K562 (cell line): Measurements from ENCODE around the gene LRRTM2. TPM values are rescaled to one million over a fixed set of nuclear protein-coding genes. Genes with fewer than 3 reads are reported as not detected.

Experiments
- ATAC-seq: fragments of 200-7000 bp; cut with Tn5 transposase; 3 replicates; pipeline ENCODE4 v1.9.1; 2020; ENCODE audit warnings: moderate library complexity
- BruUV-seq: library from RNA; stranded (reverse); fragments of 400-500 nt; replicated peaks from 2 replicates; lab custom pipeline; 2021; lab: Mats Ljungman, UMichigan
- CTCF ChIA-PET: fragments of 300-600 bp; formaldehyde crosslinking; extraction: SDS; loops from one replicate; lab custom pipeline; 2021; ENCODE audit warnings: low intra/inter-chr PET ratio; lab: Yijun Ruan, JAX
- POLR2A ChIA-PET: fragments of 300-600, 350-650 bp; sonication (Branson Sonifier 250); formaldehyde crosslinking; extraction: SDS; loops from one replicate; lab custom pipeline; 2021; ENCODE audit warnings: antibody characterized with exemption, inconsistent platforms; lab: Yijun Ruan, JAX
- DNase-seq, 4 experiments: peaks; one replicate each; pipeline versions ENCODE4 v3.0.0 to v3.0.0-alpha.2; 2011 to 2018; ENCODE audit warnings: low spot score in 3 of 4, mixed read lengths in 3 of 4; ENCODE audit errors: extremely low read depth in 1 of 4
- FAIRE-seq: peaks from 2 replicates; lab custom pipeline; 2011; peaks lifted over from hg19 to GRCh38; lab: Jason Lieb, UNC
- H2AFZ ChIP-seq: 2 replicates; pipeline ENCODE4 v1.6.0; 2011; ENCODE audit warnings: low read depth, low read length, control low read depth, inconsistent platforms
- H3K27ac ChIP-seq: fragments of 200-600 bp; 3 replicates; pipeline ENCODE4 v1.8.0; 2011; ENCODE audit warnings: low read depth, mild to moderate bottlenecking, control low read depth, inconsistent platforms, low read length, moderate library complexity, mixed read lengths; ENCODE audit errors: extremely low read depth
- H3K27me3 ChIP-seq, 2 experiments: fragments of 300-600 bp in 1 of 2; 2 replicates in 1 of 2; 3 replicates in 1 of 2; pipeline versions ENCODE4 v1.6.0 to v1.8.0; 2011; ENCODE audit warnings: inconsistent platforms in 2 of 2, low read length in 2 of 2, mild to moderate bottlenecking in 1 of 2, mixed read lengths in 1 of 2, moderate library complexity in 1 of 2; ENCODE audit not compliant: control insufficient read depth in 2 of 2, insufficient read depth in 2 of 2
- H3K36me3 ChIP-seq: fragments of 300-600 bp; 3 replicates; pipeline ENCODE4 v1.8.0; 2011; ENCODE audit warnings: mild to moderate bottlenecking, low read length, inconsistent platforms; ENCODE audit not compliant: control insufficient read depth, insufficient read depth
- H3K4me1 ChIP-seq, 2 experiments: fragments of 200-600 bp in 1 of 2; replicated peaks in 1 of 2; 2 replicates in 1 of 2; 3 replicates in 1 of 2; pipeline versions ENCODE4 v1.5.1 to v1.8.0; 2011; ENCODE audit warnings: inconsistent platforms in 2 of 2, low read length in 2 of 2, mild to moderate bottlenecking in 1 of 2, mixed read lengths in 1 of 2, moderate library complexity in 1 of 2; ENCODE audit not compliant: control insufficient read depth in 2 of 2, insufficient read depth in 2 of 2
- H3K4me2 ChIP-seq: 2 replicates; pipeline ENCODE4 v1.6.1; 2011; ENCODE audit warnings: low read length, control low read depth, inconsistent platforms, mixed read lengths; ENCODE audit not compliant: insufficient read depth
- H3K4me3 ChIP-seq: fragments of 200-600 bp; sonication (generic), shearing (Covaris generic); 2 replicates; pipeline ENCODE4 v1.5.1; 2016; ENCODE audit warnings: control low read depth, inconsistent platforms
- H3K79me2 ChIP-seq: fragments of 200-600 bp; 3 replicates; pipeline ENCODE4 v1.8.0; 2011; ENCODE audit warnings: low read length, inconsistent platforms; ENCODE audit not compliant: control insufficient read depth, insufficient read depth
- H3K9ac ChIP-seq, 2 experiments: 2 replicates each; pipeline versions ENCODE4 v1.6.0 to v1.6.1; 2011; ENCODE audit warnings: low read depth in 2 of 2, low read length in 2 of 2, control low read depth in 1 of 2, inconsistent platforms in 1 of 2, mild to moderate bottlenecking in 1 of 2, mixed read lengths in 1 of 2; ENCODE audit not compliant: insufficient read depth in 1 of 2
- H3K9me1 ChIP-seq: one replicate; pipeline ENCODE4 v1.6.0; 2011; ENCODE audit warnings: inconsistent platforms, mild to moderate bottlenecking, low read length, moderate library complexity; ENCODE audit not compliant: control insufficient read depth, insufficient read depth
- H3K9me3 ChIP-seq: replicated peaks from 2 replicates; pipeline ENCODE4 v1.5.1; 2011; ENCODE audit warnings: low read depth, low read length, inconsistent platforms; ENCODE audit not compliant: control insufficient read depth, insufficient read depth
- H4K20me1 ChIP-seq: replicated peaks from 2 replicates; pipeline ENCODE4 v1.6.1; 2011; ENCODE audit warnings: low read length, inconsistent platforms, mixed read lengths; ENCODE audit not compliant: control insufficient read depth, insufficient read depth
- ADNP ChIP-seq: fragments of 200-800 bp; sonication (Bioruptor generic); IDR thresholded peaks from 2 replicates; pipeline ENCODE4 v1.6.1; 2016; ENCODE audit warnings: missing genetic modification characterization, missing compliant biosample characterization
- ETV6 ChIP-seq, 3 experiments: fragments of 150-350 bp in 1 of 3; sonication (generic) in 1 of 3; formaldehyde crosslinking in 1 of 3; IDR thresholded peaks; 2 replicates each; pipeline versions ENCODE4 v1.6.1 to v1.8.0; 2014 to 2022; ENCODE audit warnings: borderline replicate concordance in 2 of 3, low read depth in 2 of 3, antibody characterized with exemption in 1 of 3, low read length in 1 of 3, mild to moderate bottlenecking in 1 of 3, missing genetic modification reagents in 1 of 3
- KLF13 ChIP-seq: fragments of 450-650 bp; IDR thresholded peaks from 2 replicates; pipeline ENCODE4 v1.6.1; 2016; ENCODE audit warnings: missing genetic modification characterization, low read depth, mild to moderate bottlenecking, missing compliant biosample characterization, moderate library complexity, borderline replicate concordance
- MIER1 ChIP-seq: fragments of 450-650 bp; IDR thresholded peaks from 2 replicates; pipeline ENCODE4 v1.6.1; 2016; ENCODE audit warnings: antibody characterized with exemption, mild to moderate bottlenecking, low read depth
- PHB ChIP-seq: fragments of 250-450 bp; sonication (Bioruptor Pico); IDR thresholded peaks from 2 replicates; pipeline ENCODE4 v1.5.0; 2021
- SMC3 ChIP-seq: conservative IDR thresholded peaks from 2 replicates; pipeline ENCODE4 v1.6.1; 2011; ENCODE audit warnings: low read depth, low read length, improper control_type of control experiment; ENCODE audit not compliant: insufficient read depth
- ZFX ChIP-seq: sonication (generic); formaldehyde crosslinking; IDR thresholded peaks from 2 replicates; pipeline ENCODE4 v1.8.0; 2022; ENCODE audit warnings: mild to moderate bottlenecking, missing genetic modification reagents, moderate library complexity
- ZKSCAN1 ChIP-seq: fragments of 150-350 bp; IDR thresholded peaks from 2 replicates; pipeline ENCODE4 v1.6.1; 2016; ENCODE audit warnings: low read depth, low read length
- WGBS: fragments of 100-300 bp; shearing (Covaris generic); methylation state at CpG from one replicate; pipeline ENCODE4 v1.1.6; 2016; ENCODE audit warnings: low coverage, mixed read lengths; ENCODE audit not compliant: insufficient coverage; ENCODE audit errors: missing lambda C conversion rate; 5-methylcytosine and 5-hydroxymethylcytosine counted together
- in situ Hi-C: fragments of 300-500 bp; cut with MboI; formaldehyde crosslinking; loops from 4 replicates; pipeline ENCODE4 v1.15.0; 2018; ENCODE audit warnings: inconsistent platforms, mixed read lengths
- intact Hi-C: fragments of 100-400 bp; cut with micrococcal nuclease; formaldehyde crosslinking; loops from 2 replicates; pipeline ENCODE4 v1.14.2; 2022
- polyA plus RNA-seq, 8 experiments: library from polyadenylated mRNA; depleted of rRNA in 4 of 8; stranded (reverse) in 5 of 8; unstranded in 3 of 8; fragments of >200 nt; fragmentation: Nextera tagmentation in 2 of 8; fragmentation: Illumina TruSeq in 1 of 8; extraction: Ambion mirVana in 2 of 8; extraction: Trizol in 1 of 8; gene quantifications; 2 replicates each; pipeline versions ENCODE4 v1.2.1 to v1.2.3, GENCODE V29; 2011 to 2014; ENCODE audit warnings: inconsistent platforms in 1 of 8, missing spikeins in 1 of 8
- total RNA-seq, 7 experiments: library from RNA; depleted of rRNA in 6 of 7; stranded (reverse); fragments of >200 nt in 6 of 7; fragmentation: Illumina TruSeq in 2 of 7; extraction: Trizol in 2 of 7; gene quantifications; 2 replicates each; pipeline versions ENCODE4 v1.2.1 to v1.2.3, GENCODE V29; 2011 to 2021; ENCODE audit warnings: low replicate concordance in 1 of 7
- TF ChIP-seq, protein P1 (sequence below): sonication (generic); formaldehyde crosslinking; IDR thresholded peaks from 2 replicates; pipeline ENCODE4 v1.8.0; 2023; ENCODE audit warnings: missing genetic modification reagents, mild to moderate bottlenecking, borderline replicate concordance
- TF ChIP-seq, protein P2 (sequence below): sonication (generic); formaldehyde crosslinking; IDR thresholded peaks from 2 replicates; pipeline ENCODE4 v1.8.1; 2022; ENCODE audit warnings: missing genetic modification reagents
- TF ChIP-seq, protein P3 (sequence below), 3 experiments: fragments of 200-800 bp in 1 of 3; sonication (Bioruptor generic) in 1 of 3; sonication (generic) in 1 of 3; formaldehyde crosslinking in 1 of 3; IDR thresholded peaks; 2 replicates each; pipeline versions ENCODE4 v1.6.1 to v1.8.0; 2016 to 2022; ENCODE audit warnings: mild to moderate bottlenecking in 2 of 3, missing compliant biosample characterization in 2 of 3, missing genetic modification characterization in 2 of 3, missing genetic modification reagents in 1 of 3

Gene LRRTM2
- total and polyA plus RNA-seq, 9 of the 15 experiments (the other 6 are each of a cell fraction or from before 2014, with no cell fraction given), result under 0.01 to 0.07 (median 0.03) TPM; not detected in 4

DNA sequence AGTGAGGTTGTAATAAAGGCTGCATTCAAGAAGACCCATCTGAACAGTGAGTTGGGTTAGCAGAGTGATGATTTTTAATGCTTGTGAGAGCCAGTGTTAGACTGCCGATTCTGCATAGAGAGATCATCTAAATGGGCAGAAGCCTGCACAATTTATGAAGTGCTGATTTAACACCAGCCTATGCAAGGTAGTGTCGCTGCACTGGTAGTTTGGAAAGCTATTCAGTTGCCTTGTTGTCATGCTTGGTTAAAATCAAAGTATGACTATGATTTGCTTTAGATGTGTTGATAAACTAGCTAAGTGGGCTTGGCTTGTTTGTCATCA, 379 bp upstream of the LRRTM2 start:
- Histone ChIP-seq H2AFZ (no peak overlapping the region), H3K27me3 (no peaks in the 10 kb centered on the region), H3K9me1 (no peaks in the 10 kb centered on the region), H3K9me3 (no peaks in the 10 kb centered on the region)
- BruUV-seq, result no TSS peak
- DNase-seq (no peak), ATAC-seq (no peak)
- CTCF ChIA-PET, result no interaction called here
- WGBS, result 68% methylated on average over 2 of the region's 2 CpGs
- POLR2A ChIA-PET, result no interaction called here
- intact Hi-C loops, result no loop called here
- TF ChIP-seq, protein P1, sequence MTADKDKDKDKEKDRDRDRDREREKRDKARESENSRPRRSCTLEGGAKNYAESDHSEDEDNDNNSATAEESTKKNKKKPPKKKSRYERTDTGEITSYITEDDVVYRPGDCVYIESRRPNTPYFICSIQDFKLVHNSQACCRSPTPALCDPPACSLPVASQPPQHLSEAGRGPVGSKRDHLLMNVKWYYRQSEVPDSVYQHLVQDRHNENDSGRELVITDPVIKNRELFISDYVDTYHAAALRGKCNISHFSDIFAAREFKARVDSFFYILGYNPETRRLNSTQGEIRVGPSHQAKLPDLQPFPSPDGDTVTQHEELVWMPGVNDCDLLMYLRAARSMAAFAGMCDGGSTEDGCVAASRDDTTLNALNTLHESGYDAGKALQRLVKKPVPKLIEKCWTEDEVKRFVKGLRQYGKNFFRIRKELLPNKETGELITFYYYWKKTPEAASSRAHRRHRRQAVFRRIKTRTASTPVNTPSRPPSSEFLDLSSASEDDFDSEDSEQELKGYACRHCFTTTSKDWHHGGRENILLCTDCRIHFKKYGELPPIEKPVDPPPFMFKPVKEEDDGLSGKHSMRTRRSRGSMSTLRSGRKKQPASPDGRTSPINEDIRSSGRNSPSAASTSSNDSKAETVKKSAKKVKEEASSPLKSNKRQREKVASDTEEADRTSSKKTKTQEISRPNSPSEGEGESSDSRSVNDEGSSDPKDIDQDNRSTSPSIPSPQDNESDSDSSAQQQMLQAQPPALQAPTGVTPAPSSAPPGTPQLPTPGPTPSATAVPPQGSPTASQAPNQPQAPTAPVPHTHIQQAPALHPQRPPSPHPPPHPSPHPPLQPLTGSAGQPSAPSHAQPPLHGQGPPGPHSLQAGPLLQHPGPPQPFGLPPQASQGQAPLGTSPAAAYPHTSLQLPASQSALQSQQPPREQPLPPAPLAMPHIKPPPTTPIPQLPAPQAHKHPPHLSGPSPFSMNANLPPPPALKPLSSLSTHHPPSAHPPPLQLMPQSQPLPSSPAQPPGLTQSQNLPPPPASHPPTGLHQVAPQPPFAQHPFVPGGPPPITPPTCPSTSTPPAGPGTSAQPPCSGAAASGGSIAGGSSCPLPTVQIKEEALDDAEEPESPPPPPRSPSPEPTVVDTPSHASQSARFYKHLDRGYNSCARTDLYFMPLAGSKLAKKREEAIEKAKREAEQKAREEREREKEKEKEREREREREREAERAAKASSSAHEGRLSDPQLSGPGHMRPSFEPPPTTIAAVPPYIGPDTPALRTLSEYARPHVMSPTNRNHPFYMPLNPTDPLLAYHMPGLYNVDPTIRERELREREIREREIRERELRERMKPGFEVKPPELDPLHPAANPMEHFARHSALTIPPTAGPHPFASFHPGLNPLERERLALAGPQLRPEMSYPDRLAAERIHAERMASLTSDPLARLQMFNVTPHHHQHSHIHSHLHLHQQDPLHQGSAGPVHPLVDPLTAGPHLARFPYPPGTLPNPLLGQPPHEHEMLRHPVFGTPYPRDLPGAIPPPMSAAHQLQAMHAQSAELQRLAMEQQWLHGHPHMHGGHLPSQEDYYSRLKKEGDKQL (CRISPR knock-in tag), result no peak
- TF ChIP-seq ZFX (CRISPR knock-in tag) (no peak), ADNP (no peak), ZKSCAN1 (no peak), MIER1 (no peak), KLF13 (no peak), SMC3 (no peak), ETV6 (IDR thresholded peaks at IDR 0.05; ENCODE audit: borderline replicate concordance in 1 of 2, low read depth in 2 of 2, low read length in 1 of 2) (no peak), ETV6 (CRISPR knock-in tag; IDR thresholded peaks at IDR 0.05; ENCODE audit: borderline replicate concordance) (no peak), PHB (CRISPR knock-in tag) (no peak)
- TF ChIP-seq, protein P2, sequence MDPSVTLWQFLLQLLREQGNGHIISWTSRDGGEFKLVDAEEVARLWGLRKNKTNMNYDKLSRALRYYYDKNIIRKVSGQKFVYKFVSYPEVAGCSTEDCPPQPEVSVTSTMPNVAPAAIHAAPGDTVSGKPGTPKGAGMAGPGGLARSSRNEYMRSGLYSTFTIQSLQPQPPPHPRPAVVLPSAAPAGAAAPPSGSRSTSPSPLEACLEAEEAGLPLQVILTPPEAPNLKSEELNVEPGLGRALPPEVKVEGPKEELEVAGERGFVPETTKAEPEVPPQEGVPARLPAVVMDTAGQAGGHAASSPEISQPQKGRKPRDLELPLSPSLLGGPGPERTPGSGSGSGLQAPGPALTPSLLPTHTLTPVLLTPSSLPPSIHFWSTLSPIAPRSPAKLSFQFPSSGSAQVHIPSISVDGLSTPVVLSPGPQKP (CRISPR knock-in tag), result no peak
- TF ChIP-seq, protein P3, sequence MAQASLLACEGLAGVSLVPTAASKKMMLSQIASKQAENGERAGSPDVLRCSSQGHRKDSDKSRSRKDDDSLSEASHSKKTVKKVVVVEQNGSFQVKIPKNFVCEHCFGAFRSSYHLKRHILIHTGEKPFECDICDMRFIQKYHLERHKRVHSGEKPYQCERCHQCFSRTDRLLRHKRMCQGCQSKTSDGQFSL (CRISPR knock-in tag; IDR thresholded peaks at IDR 0.05), result no peak
- TF ChIP-seq, protein P3 (tag; IDR thresholded peaks at IDR 0.05), result no peak
- TF ChIP-seq, all 486 proteins: peak for 0
- Histone ChIP-seq H3K4me2 (no peak overlapping the region), H3K79me2 (peaks cover 2% of the 10 kb centered on the region; the same call in 1 of the 3 replicates), H3K9ac (no peak overlapping the region), H3K4me1 (no peaks in the 10 kb centered on the region; a peak in 1 of 5 replicates), H4K20me1 (peaks cover 14% of the 10 kb centered on the region; the same call in 1 of the 2 replicates), H3K36me3 (no peaks in the 10 kb centered on the region), H3K27ac (no peak overlapping the region), H3K4me3 (no peak overlapping the region)
- in situ Hi-C loops, result no loop called here
- FAIRE-seq, result no peak
